Stimulated activated naive CD8-positive, alpha-beta T cell treated with anti-CD3 and anti-CD28 coated beads, Interleukin-15, Interleukin-2, amounts not matched to agents 100 U/mL and 50 U/mL, for 24 hours (primary cell): ENCODE data around the gene DARS1.

Source experiments
- ATAC-seq: fragments of 150-1000 bp; cut with Tn5 transposase; one replicate; pipeline ENCODE4 v1.10.0; 2021
- DNase-seq: peaks from one replicate; pipeline ENCODE4 v3.0.0; 2021

Gene DARS1

DNA sequence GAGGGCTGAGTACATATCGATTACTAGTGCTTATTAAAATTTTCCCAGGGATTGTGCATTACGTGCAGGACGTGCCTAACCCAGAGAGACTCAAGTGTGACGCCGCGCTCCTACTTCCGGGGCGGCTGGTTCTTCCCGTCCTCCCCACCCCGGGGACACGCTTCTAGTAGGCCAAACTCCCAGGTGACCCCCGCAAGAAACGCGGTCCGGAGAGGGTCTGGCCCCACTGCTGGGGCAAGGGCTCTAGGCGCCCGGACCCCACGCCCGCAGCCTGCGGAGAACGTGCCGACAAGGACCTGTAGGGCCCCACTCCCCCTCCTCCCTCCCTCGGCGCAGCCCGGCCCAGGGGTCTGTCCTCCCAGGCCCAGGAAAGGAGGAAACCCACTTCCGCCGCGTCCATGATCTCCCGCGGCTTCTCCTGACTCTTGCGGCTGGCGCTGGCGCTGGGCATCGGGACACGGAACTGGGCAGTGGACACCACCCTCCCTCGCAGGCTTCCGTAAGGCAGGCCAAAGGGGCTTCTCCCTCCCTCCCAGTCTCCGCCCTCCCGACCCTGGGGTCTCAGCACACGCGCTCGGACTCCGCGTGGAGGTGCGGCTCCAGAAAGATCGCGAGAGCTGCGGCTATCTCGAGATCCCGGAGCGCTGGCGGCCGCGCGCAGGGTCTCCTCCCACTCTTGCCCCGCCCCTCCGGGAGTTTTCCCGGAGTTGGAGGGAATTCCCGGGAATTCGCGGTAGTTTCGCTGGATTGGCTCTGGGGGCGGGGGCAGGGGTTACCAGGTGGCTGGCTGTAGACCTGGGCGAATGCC lies at the start of gene DARS1:
TSS of gene DARS1 (minus strand) at position 609 of the 808 bp plus-strand sequence. CDS start at position 451, 158 bp downstream.
- peak; percentile 84 for ATAC-seq
- DNase-seq = peak; percentile 89

DNA sequence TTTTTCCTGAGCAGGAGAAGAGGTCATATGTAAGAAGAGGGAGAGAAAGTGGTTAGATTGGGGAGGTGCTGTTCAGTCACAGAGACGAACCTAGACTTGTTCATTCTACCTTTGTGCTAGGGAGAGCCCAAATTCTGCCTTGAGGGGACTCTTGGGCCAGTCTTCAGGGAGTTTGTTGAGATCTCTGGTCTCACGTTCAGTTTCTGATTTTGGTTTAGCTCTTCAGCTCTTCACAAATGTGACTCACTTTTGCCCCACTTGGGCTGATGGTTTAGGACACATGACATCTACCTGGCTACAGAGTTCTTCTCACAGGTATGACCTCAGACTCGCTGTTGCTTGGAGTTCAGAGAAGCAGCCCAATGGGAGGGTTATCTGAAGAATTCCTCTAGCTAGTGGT lies 49.2 kb upstream of the DARS1 start:
- ATAC-seq = peak; percentile 40
- DNase-seq = no peak

DNA sequence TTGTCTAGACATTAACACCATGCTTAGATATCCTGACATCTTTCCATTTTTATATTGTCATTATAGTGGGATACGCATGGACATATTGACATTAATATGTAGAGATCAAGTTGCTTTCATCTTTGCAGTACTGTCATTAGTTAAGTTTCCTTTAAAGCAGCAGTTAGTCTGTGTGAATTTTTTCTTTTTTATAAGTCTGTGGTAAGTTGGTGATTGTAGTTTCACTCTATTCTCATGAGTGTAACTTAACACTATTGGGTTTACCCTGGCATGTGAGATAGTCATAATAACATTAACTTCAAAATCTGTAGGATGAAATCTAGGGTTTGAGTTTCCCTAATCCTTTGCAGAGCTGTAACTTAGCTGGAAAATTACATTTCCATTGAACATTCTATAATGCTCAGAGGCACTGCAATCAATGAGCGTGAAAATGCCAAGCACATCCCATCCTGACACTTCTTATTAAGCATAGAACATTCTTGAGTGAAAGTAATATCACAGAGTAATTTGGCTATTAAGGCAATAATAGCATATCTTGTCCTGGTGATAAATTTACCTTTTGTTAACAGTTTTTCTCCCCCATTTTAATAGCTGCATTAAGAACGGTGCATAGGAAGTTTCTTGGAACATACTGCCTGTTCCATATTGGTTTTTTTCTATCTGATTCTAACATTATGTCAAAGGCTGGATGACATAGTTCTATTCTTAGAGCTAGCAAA lies 47.5 kb upstream of the DARS1 start:
- DNase-seq (no peak), ATAC-seq (no peak)

DNA sequence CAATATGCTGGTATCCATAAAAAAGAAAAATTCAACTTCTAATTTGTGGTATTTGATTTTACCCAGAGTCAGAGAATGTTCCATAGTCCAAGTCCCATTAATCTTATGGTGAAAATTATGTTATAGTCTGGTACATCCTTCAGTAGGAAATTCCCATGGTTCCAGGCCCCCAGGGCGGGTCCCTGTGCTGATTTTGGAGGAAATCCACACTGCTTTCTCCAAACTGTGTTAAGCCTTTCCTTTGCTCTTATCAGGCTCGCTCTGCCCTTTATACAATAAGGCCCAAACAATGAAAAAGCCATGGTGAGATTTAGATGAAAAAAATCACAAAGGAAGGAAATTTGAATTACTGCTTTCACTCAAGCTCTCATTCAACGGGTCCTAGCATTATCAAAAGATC lies 46.8 kb upstream of the DARS1 start:
- ATAC-seq (no peak), DNase-seq (no peak)

DNA sequence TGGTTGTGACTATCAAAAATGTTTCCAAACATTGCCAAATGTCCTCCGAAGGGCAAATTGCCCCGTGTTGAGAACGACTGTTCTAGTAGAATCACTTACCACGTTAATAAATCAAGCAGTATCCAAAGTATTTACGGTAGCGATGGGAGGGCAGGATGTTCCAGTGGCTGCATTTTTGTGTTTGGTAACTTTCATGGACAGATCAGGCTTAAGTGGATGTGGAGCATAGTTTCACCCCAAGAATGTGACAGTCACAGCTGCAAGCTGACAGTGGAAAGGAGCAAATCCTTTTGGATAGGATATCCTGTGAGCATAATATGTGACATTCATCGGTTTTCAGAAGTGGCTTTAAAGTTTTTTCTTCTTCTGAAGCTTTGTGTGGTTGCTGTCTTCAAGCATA lies 46.3 kb upstream of the DARS1 start:
- no peak for ATAC-seq

DNA sequence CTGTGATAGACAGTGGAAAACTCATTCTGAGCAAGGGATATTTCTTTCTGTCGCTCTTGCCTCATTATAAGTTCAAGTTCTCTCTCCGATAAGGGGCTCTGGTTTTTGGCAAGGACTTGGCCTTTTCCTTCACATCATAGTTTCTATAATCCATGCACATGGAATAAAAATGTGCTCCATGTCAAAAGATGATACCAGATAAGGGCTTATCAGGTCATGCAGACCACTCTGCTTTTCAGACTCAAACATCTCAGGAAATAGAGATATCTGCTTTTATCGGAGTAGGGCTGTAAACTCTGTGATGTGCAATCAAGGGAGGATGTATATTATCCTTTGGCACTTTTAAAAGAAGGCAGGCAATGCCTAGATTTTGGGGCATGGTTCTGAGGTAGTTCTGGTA lies 45.0 kb upstream of the DARS1 start:
- DNase-seq (no peak), ATAC-seq (no peak)

More for the DNA sequence above, 46.3 kb upstream of the DARS1 start:
- no peak for DNase-seq

DNA sequence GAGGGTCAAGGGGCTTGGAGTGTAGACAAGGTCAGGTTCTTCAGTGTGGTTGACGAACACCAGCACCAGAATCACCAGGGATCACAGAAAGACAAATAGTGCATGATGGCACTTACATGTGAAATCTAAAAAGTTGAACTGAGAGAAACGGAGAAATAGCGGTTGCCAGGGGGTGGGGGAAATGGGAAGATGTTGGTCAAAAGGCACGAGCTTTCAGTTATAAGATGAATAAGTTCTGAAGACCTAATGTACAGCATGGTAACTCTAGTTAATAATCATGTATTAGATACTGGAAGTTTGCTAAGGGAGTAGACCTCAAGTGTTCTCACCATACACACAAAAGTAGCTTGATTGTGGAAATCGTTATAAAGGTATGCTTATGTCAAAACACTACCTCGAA lies 43.7 kb upstream of the DARS1 start:
- no peak for DNase-seq
- no peak for ATAC-seq

DNA sequence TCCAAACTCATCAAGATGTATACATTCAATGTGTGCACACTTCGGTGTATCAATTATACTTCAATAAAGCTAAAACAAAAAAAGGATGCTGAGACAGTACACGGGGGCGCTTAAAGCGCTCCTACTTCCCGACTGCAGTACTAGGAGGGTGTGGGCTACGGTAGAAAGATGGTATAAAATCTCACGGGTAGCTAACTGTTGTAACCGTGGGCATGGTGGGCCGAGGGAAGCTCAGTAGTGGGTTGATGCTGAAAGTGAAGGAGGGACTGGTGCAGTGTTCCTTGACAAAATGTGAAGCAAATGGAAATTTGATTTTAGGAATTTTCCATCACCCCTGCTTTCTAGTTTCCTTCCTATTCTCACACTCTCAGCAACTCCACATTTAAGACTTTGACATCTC lies 42.6 kb upstream of the DARS1 start:
- no peak for ATAC-seq
- DNase-seq = no peak

DNA sequence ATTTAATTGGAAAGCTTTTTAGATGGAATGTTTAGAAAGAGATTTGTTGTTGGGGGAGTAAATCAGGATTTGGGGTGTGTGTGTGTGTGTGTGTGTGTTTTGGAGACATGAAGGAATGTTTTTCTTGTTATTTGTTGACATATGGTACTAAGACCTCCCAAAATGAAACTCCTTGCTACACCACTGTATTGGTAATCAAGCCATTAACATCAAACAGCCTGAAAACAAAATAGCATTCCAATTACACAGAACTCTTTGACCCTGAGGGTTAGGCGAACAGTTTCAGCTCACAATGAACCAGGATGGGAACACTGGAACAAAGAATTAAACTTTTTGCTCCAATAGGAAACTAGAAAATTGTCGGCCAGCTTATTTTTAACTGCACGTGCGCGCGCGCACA lies 41.7 kb upstream of the DARS1 start:
- ATAC-seq = no peak
- DNase-seq = no peak

DNA sequence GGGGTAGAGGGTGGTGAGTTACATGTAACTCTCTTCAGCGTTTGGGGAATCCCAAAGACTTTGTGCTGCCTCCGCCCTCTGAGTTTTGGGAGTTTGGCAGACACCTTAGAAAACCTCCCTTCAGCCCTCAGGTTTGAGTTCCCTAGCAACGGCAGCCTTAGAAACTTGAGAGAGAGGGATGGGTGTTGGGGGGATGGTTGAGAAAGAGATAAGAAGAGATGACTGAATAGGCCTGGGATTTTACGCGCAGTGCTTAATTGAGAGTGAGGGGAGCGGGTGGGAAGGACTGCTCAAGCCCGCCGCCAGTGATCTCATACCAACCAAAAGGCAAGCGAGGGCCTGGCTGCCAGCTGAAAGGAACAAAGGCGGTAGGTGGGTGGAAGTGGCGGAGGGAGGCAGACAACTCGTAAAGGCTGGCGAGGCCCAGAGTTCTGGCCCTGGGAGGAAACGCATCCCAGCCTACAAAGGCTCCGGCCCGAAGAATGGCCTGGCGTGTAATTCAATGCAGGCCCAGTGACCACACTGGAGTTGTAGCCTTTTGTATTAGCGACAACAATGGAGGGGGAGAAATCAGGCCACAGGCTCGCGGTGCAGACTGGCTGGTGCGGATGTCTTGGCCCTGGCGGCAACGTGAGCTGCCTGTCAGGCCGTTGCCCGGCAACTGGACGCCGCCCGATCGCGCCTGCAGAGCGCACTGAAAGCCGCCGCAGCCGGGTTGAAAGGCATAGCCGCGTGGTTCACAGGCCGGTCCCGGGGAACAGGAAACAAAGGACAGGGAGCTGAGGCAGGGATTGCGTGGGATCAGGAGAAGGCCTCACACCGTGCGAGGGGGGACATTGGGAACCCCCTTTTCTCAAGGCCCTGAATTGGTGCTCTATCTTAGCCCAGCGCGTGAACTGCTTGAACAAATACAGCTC lies 39.9 kb upstream of the DARS1 start:
- peak; percentile 57 for ATAC-seq
- peak; percentile 31 for DNase-seq

DNA sequence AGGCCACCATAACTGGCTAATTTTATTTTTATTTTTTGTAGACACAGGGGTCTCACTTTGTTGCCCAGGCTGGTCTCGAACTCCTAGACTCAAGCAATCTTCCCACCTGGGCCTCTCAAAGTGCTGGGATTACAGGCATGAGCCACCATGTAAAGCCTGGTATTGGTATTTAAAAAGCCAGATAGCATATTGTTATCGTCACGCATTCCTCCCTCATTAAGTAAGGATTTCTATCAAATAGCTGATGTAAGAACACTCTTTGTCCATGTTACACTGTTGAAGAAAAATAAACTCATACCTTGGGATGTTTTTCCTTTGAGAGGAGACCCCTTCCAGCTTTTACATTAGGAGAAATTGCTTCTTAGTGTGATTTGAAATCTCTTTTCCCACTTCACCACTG lies 39.2 kb upstream of the DARS1 start:
- DNase-seq (no peak), ATAC-seq (no peak)

DNA sequence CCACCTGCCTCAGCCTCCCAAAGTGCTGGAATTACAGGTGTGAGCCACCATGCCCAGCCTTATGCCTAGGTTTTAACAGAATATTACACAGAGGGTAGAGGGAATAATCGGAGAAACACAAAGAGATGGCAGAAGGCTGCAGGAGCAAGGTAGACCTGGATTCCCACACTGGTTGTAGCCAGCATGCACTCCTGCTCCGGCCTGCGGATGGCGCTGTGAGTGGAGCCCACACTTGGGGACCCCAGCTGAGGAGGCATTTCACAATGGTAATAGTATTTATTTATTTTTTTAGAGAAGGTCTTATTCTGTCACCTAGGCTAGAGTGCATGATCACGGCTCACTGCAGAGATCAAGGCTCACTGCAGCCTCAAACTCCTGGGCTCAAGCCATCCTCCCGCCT lies 38.8 kb upstream of the DARS1 start:
- no peak for DNase-seq

DNA sequence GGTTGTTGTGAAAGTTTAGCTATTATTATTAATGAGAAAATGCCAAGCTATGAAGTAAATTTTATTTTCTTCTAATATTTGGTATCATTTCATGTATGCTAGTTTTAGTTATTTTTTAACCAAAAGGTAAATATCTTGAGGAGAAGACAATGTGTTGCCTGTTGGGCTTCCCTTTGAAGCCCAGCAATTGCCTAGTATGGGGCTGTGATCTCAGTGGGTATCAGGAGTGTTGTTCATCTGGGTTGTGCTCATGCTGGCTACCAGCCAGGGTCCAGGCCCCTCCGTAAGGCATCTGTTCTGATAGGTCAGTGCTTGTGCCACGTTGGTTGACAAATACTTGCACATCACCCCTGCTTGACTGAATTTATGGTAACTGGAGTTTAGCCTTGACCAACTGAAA lies 38.0 kb upstream of the DARS1 start:
- ATAC-seq (no peak), DNase-seq (no peak)

More for the DNA sequence above, 38.8 kb upstream of the DARS1 start:
- no peak for ATAC-seq

DNA sequence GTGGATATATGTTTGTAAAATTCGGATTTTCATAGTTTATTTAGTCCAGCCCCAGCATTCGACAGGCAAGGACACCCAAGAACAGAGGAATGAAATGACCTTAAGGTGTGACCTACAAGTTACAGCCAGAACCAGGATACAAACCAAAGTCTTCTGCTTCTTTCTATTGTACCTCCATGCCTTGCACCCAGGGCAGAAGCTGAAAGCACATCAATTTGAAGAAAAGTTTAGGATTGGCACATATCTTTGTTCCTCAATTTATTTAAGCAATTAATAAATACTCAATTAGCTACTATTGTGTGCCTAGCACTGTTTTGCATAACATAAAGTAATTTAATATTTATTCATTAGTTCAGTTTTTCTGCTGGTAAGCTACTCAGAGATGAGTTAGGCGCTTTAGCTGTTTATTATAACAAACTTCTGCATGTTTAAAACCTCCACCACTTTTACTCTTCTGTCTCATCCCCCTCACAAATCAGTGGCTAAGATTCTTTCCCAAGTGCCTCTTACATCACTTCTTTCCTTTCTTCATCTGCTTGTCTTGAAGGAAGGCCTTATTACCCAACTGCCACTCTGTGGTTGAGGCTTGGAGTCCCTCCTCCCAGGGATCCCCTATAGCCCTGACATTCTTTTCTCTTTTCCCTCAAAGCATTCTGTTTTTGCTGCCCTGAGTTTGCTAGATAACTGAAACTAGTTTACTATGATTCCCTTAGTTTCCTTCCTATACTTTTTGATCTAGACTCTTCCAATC lies 37.1 kb upstream of the DARS1 start:
- no peak for ATAC-seq
- DNase-seq = no peak

DNA sequence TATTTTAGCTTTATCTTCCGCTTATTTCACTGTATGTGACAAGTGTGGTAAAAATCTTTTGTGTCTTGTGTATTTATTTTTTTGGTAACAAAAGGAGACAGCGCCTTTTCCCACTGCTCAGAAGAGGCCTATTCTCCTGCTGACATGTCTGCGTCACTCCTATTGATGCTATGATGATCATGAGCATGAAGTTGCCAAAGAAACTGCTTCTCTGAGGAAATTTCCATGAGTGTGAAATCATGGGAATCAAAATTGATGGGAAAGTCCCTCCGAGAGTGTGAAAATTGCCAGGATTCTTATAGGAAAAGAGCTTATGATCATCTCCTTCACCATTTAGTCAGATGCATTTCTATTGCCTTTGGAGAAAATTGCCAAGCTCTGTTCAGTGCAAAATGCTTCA lies 36.5 kb upstream of the DARS1 start:
- ATAC-seq (no peak), DNase-seq (no peak)

DNA sequence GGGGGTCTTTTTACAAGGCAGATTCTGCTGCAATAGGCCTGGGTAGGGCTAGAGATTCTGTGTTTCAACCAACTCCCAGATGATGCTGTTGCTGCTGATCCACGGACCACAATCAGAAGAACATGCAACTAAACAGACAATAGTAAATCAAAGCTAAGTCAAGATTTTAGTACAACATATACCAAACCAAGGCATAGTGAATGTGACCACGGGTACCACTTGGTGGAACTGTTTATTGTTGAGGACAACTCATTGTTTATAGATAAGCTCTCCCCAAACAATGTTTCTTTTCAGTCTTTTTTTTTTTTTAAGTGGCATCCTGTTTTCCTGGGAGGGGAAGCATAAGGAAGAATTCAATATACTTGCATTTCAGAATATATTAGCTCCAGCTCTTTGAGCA lies 36.0 kb upstream of the DARS1 start:
- no peak for DNase-seq
- ATAC-seq = no peak

DNA sequence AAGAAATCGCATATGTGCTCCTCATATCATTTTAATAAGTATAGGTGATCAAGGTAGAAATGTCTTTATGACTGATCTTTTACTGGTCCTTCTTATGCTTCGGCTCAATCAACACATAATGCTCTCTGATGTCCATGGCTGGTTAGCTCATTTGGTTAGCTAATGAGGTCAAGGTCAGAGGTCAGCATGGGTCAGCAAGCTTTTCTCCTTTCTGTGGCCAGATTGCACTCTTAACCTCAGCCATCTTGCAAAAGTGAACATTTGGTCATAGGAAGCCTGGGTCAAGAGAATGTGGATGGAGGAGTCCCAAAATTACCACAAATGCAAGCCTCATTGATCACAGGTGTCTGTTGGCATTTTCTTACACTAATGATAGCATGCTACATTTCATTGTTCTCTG lies 35.4 kb upstream of the DARS1 start:
- no peak for DNase-seq

DNA sequence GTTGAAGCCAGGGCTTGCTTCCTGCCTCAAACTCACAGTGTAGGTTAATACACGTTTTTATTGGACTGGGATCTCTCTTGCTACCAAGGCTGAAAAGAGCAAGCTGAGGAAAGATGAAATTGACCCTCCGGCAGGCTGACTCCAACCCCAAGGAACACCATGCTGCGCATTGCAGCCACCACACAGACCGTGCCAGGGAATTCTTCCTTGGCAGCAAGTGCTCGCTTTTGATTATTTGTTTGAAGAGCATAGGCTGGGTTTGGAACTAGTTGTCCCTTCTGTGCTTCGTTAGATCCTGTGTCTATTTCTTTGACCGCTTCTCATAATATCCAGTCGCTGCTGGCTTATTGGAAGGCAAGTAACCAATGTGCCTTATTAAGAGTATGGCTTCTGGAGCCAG lies 34.4 kb upstream of the DARS1 start:
- DNase-seq (no peak), ATAC-seq (no peak)

More for the DNA sequence above, 35.4 kb upstream of the DARS1 start:
- ATAC-seq = no peak

DNA sequence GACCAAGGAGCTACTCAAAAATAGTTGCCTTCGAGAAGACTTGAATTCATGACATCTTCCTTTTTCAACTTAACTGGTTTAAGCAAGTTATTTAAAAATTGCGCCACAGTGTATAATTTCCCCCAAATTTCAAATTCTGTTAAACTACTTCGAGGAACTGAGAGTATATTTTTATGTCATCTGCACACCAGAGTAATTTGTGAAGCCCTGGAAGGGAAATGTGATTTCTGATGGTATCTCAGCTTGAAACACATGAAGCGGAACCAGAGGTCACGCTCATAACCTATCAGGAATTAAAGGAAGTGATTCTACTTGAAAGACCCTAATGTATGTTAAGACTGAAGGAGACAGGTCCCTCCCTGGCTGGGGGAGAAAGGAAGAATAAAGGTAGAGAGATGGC lies 33.9 kb upstream of the DARS1 start:
- ATAC-seq (no peak), DNase-seq (no peak)

DNA sequence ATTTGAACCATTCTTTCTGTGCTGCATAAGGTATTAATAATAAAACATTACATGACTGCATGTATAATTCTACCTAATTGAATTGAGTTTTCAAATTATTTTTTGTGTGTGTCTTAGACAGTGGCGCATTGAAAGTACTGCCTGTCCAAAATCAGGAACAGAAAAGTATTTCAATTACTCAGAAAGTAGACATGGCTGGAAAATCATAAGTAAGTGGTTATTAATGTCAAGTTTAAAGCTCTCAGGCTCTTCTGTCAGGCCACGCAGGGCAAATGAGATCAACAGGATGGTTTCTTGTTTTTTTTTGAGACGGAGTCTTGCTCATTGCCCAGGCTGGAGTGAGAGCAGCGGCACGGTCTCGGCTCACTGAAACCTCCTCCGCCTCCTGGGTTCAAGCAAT lies 32.4 kb upstream of the DARS1 start:
- ATAC-seq (no peak), DNase-seq (no peak)

DNA sequence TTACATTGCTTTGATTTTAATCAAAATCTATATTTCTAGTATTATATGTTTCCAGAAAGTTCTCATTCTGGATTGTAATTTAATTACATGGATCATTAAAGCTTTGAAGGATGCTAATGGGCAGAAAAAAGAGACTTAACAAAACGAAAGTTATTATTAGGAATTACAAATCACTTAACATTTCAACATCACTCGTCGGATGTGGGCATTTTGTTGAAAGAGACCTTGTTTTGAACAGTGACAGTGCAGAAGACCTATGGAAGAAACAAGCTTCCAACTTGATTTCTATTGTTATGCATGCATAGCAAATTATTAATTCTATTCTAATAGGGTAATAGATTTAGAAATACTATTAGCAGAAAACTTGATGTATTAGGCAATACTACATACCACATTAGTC lies 31.4 kb upstream of the DARS1 start:
- no peak for DNase-seq
- ATAC-seq = no peak

DNA sequence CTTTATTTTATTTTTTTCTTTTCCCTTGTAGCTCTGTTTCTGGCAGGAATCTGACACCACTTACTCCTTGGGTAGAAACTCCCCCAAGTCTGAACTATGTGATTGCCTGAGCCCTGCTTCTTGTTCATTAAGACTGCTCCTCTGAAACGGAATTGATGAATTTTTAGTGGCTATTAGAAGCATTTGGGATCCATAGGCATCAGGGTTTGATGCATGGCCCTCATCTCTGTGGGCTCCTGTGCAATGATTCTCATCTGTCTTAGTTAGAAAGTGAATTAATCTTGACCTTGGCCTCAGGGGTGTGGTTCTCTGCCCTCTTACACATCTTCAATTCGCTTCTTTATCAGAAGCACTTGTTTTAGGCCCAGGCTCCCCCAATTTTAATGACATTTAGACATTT lies 31.0 kb upstream of the DARS1 start:
- ATAC-seq (no peak), DNase-seq (no peak)
